ENCODE measurements around the gene TSSK2. TPM values are rescaled to one million over a fixed set of nuclear protein-coding genes. Genes with fewer than 3 reads are reported as not detected.

The TSSK2 gene
- total and polyA plus RNA-seq, 8 donors, result 0.67 TPM; not detected in 7

- intact Hi-C loops (cut with DNase I), result no loop called here
- TF ChIP-seq CTCF (IDR thresholded peaks at IDR 0.05), result no peak
- H3K36me3 ChIP-seq, result peaks cover 0 to 41% of the 10 kb centered on the region in 2 donors
- peaks cover 0 to 49% of the 10 kb centered on the region in 2 donors for H3K4me1 ChIP-seq
- H3K9me3 ChIP-seq, result no peaks in the 10 kb centered on the region
- DNase-seq (peak in 2 of 4 donors; percentile 11 to 42), ATAC-seq (peak; percentile 50)
- H3K4me3 ChIP-seq, result no peak overlapping the region
- H3K27ac ChIP-seq, result peak overlapping the region in 1 of 2 donors; percentile 89
- no peaks in the 10 kb centered on the region for H3K27me3 ChIP-seq
These were observed 45.8 kb upstream of the TSSK2 start for GRCh38 chr22:19085233-19085718.

GRCh38 chr22:19086417-19086816 lies 44.7 kb upstream of the TSSK2 start:
- peak; percentile 45 for ATAC-seq
- no peak overlapping the region for H3K4me3 ChIP-seq
- intact Hi-C loops (cut with DNase I), result no loop called here
- H3K9me3 ChIP-seq, result no peaks in the 10 kb centered on the region
- no peaks in the 10 kb centered on the region for H3K27me3 ChIP-seq
- H3K27ac ChIP-seq, result peak overlapping the region in 1 of 2 donors; percentile 89
- peaks cover 0 to 31% of the 10 kb centered on the region in 2 donors for H3K36me3 ChIP-seq
- H3K4me1 ChIP-seq, result peaks cover 0 to 49% of the 10 kb centered on the region in 2 donors
- TF ChIP-seq CTCF (IDR thresholded peaks at IDR 0.05), result no peak
- no peak for DNase-seq

GRCh38 chr22:19086896-19087295 lies 44.2 kb upstream of the TSSK2 start:
- Histone ChIP-seq H3K9me3 (no peaks in the 10 kb centered on the region), H3K4me3 (no peak overlapping the region), H3K36me3 (peaks cover 0 to 31% of the 10 kb centered on the region in 2 donors), H3K27me3 (no peaks in the 10 kb centered on the region), H3K4me1 (peaks cover 0 to 54% of the 10 kb centered on the region in 2 donors), H3K27ac (peak overlapping the region in 1 of 2 donors; percentile 89)
- no peak for TF ChIP-seq CTCF (IDR thresholded peaks at IDR 0.05)
- intact Hi-C loops (cut with DNase I), result no loop called here
- ATAC-seq (peak; percentile 43), DNase-seq (no peak)

GRCh38 chr22:19088866-19089595 lies 42.1 kb upstream of the TSSK2 start:
- H3K9me3 ChIP-seq, result no peaks in the 10 kb centered on the region
- H3K4me1 ChIP-seq, result peaks cover 0 to 63% of the 10 kb centered on the region in 2 donors
- H3K27ac ChIP-seq, result no peak overlapping the region
- no peak for TF ChIP-seq CTCF (IDR thresholded peaks at IDR 0.05)
- no peaks in the 10 kb centered on the region for H3K27me3 ChIP-seq
- DNase-seq (no peak), ATAC-seq (no peak)
- intact Hi-C loops (cut with DNase I), result no loop called here
- no peak overlapping the region for H3K4me3 ChIP-seq
- H3K36me3 ChIP-seq, result peaks cover 0 to 28% of the 10 kb centered on the region in 2 donors

GRCh38 chr22:19090183-19090582 lies 40.9 kb upstream of the TSSK2 start:
- Histone ChIP-seq H3K4me3 (no peak overlapping the region), H3K9me3 (no peaks in the 10 kb centered on the region), H3K4me1 (peaks cover 0 to 60% of the 10 kb centered on the region in 2 donors), H3K27ac (no peak overlapping the region), H3K27me3 (no peaks in the 10 kb centered on the region), H3K36me3 (peaks cover 0 to 29% of the 10 kb centered on the region in 2 donors)
- ATAC-seq, result no peak
- intact Hi-C loops (cut with DNase I), result no loop called here
- no peak for DNase-seq
- TF ChIP-seq CTCF (IDR thresholded peaks at IDR 0.05), result no peak

Measured in left lung (tissue), 10 donors.